NCI-H82 treated with DMSO at 0.1 percent for 48 hours (cell line): ENCODE data around the gene LIPC.

Experiments
- DNase-seq: peaks from one replicate; lab custom pipeline; 2025; ENCODE audit not compliant: unreplicated experiment; lab: John Stamatoyannopoulos, UW

LIPC gene

DNA sequence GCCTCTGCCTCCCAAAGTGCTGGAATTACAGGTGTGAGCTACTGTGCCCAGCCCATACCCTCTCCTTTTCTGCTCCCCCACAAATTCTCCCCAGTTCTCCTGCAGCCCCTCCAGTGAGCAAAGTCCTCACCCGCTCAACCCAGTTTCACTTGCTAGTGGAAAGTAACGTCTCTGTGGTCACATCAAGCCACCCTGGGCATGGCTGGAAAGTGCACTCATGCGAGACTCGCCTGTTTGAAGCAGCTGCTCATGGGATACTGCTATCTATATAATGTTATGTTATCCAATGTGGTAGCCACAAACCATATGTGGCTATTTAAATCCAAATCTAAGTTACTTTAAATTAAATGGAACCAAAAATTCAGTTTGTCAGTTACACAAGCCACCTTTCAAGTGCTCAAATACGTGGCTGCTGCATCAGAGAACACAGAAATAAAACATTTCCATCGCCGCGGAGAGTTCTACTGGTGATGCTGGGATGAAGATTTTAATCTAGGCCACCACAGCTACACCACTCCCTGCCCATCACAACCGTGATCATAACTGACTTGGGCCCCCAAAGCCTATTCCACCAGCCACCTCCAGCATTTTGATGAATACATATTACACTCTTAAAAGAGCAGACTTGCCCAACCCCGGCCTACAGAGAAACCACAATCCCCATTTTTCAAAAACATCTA, 119.4 kb downstream of the LIPC start:
- no peak for DNase-seq

DNA sequence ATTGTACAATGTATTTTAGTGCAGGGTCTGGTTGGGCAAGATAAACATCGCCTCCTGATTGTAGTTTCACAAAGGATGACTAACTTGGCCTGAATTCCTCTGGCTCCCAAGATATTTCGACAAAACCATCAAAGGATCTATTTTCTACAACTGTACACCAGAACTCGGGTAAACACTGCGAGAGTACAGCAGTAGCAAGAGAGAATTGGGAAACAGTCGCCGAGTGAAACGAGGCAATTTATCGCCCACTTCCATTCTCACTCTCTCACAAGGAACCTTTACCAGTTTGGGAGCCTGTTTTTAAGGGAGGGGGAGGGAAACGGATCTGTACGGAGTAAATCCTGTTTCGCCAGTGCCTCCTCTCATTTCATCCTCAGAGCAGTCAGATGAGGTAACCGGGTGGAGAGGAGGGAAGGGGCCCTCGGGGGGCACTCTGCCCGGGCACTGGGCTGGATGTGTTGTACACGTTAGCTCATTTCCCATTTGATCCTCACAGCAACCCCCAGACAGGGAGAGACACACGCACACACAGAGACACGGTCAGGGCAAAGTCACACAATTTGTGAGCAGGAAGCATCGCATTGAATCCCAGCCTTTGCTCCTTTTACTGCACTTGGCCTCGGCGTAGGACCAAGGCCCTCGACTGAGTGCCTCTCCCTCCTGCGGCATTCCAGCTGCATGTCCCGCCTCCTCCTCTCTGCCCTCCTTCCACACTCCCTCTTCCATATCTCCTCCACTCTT, 120.1 kb downstream of the LIPC start:
- DNase-seq = peak; percentile 42

DNA sequence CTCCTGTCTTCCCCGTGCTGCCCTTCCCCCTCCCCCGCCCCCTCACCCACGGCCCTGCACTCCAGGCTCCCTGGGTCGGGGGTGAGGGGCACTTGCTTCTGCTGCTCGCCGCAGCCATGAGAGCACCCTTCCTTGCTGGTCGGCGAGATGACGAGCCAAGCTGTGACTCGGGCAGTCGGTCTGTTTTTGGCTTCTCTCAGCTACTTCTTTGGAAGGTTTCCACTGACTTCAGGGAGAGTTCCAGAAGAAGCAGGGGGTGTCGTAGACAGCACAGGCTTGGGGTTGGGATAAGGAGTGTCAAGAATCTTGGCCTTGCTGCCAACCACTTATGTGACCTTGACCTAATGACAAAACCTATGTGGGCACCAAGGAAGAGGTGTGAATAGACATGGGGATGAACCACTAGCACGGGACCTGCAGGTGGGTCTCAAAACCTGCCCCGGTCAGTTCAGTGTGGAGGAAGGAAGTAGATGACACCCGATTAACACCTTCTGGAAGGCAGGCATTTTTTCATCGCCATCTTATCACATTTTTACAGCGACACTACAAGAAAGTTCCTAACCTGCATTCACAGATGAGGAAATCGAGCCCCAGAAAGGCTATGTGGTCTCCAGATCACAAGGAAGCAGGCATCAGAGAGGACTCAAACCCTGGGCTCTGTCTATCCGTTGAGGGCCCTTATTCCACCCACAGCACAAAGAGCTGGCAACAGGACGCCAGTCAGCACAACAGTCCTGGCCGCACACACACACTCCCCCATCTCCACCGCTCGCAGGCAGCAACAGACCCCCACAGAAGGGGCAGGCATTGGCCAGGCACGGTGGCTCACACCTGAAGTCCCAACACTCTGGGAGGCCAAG, 120.9 kb downstream of the LIPC start:
- no peak for DNase-seq

DNA sequence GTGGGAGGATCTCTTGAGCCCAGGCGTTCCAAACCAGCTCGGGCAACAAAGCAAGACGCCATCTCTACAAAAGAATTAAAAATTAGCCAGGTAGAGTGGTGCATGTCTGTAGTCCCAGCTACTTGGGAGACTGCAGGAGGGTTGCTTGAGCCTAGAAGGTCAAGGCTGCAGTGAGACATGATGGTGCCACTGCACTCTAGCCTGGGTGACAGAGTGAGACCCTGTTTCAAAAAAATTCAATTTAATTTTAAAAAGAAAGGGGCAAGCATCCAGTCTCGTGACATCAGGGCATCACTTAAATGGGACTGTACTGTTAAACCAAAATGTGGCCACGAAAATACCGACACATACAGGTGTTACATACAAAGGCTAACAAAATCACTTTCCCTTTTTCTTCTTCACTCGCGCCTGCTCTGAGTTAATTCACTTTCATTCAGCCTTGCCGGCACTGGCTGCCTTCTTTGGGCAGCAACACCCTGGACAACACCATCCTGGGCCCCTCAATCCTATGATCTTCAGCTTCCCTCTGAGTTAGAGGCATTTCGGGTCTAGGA, 121.7 kb downstream of the LIPC start:
- no peak for DNase-seq

DNA sequence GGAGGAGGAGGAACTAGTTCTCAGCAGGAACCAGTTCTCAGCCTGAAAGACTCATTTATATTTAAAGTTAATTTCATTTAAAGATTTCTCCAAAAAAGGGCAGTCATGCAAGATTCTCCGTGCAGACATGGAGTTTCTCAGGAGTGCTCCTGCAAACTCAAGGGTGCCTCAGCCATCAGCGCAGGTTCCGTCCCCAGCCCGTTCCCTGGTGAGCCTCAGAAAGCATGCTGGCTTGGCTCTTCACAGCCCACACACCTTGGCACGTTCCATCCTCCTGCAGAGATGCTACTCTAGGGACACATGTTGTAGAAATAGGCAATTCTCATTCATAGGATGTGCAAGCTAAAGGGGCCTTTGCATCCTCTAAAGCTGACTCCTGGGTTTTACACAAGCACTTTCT, 123.0 kb downstream of the LIPC start:
- DNase-seq = no peak

DNA sequence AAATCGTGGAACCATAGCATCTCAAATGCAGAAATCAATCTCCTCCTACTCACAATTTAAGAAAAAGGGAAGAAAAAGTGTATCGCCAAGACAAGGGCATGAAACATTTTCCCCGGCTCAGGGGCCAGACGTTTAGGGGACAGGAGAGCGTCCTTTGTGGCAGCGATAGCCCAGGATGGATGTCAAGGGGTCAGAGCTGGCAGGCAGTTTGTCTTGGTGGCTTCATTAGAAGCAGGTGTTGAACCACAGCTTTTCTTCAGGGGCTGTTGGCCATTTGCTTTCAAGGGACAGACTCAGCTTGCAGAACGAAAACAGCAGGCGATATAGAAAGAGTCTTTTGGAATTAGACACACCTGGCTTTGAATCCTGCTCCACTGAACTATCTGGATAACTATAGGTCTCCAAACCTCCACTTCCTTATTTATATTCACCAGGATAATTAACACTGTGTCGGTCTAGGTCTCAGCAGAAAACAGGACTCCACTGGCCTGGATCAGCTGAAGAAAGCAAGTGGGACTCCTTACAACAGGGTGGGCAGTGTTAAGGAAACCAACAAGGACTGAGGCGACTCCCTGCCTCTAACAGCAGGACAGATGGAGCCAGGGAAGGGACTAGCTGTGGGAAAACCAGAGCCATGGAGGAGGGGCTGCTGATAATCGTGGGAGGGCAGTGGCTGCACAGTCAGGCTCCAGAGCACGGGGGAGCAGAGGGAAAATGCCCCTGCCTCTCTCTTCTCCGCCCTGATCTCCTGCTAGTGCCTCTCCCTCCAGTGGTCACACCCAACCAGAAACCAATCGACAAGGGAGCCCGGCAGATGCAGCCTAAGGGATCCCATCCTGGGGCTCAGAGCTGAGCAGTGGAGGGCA, 123.6 kb downstream of the LIPC start:
- peak; percentile 95 for DNase-seq

DNA sequence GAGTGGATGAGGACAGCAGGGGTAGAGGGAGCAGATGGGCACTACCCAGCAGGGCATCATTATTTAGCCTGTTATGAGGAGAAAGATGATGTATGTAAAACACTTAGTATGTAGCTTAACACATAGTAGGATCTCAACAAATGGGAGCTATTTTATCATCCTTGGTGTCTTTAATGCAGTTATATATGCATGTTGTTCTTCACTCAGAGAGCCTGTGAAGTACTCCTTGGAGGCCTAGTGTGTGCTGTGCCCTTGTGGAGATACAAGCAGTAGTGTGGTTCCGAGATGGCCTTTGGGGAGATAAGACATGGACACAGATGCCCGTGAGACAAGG, 124.2 kb downstream of the LIPC start:
- no peak for DNase-seq

DNA sequence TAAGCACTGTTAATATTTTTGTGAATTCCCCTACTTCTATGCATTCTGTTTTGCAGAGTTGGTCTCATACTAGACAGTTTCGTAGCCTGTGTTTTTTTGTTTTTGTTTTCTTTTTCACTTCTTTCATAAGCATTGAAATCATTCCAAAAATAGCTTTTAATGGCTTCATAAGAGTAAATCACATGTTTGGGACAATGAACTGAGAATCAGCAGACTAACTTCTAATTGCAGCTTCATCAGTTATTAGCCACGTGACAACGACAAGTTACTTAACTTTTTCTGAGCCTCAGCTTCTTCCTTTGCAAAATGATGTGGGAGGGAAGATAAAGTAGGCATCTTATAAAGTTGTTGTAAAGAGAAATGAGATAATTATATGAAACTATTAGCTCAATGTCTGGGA, 124.8 kb downstream of the LIPC start:
- no peak for DNase-seq

DNA sequence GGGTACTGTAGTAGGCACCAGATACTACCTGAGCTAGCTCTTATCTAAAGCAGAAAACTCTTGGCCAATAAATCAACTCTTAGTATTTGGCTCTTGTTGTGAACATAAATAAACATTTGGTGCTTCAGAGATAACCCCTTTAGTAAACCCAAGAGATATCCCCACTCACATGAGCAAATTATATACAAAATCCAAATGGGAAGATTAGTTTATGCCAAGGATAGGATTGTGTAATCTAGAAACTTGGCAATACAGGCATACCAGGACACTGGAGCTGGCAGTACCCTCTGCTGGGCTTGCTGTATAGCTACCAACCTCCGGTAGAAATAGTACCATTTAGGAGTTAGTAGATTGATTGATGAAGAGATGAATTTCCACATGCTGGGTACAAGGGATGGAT, 127.0 kb downstream of the LIPC start:
- DNase-seq = no peak

DNA sequence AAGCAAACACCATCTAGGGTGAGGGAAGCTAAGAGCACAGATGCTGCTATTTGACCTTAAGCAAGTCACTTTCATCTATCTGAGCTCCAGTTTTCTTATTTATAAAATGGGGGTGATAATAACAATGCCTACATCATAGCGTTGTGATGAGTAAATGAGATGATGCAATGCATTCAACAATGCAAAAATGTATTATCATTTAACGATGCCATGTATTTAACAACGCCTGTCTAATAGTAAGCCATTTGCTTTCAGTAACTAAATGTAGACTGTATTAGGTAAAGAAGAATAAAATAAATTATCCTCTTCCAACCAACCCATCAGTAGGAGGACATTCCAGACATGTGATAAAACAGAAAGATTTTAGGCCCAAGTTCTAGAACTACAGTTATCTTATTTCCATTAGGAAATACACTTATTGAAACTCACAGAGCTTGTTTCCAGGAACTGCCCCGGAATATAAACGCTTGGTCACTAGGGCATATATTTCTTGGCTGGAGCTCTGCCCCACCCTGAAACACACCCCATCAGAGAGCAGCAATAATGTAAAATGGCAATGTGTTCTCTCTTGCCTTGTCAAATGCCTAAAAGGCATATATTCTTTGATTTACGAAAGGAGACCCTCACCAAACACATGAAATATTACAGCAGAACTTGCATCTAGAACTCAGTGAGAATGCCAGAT, 128.3 kb downstream of the LIPC start:
- DNase-seq = no peak

DNA sequence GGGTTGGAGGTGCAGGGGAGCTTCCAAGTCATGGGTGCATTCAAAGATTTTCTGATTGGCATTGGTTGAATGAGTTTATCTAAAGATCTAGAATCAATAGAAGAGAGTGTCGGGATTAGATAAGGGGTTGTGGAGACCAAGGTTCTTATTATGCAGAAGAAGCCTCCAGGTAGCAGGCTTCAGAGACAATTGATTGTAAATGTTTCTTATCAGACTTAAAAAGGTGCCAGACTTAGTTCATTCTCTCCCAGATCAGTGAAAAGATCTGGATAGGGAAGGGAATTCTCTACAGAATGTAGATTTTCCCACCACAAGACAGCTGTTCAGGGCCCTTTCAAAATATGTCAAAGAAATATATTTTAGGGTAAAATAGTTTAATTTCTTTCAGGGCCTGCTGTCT, 129.5 kb downstream of the LIPC start:
- no peak for DNase-seq

DNA sequence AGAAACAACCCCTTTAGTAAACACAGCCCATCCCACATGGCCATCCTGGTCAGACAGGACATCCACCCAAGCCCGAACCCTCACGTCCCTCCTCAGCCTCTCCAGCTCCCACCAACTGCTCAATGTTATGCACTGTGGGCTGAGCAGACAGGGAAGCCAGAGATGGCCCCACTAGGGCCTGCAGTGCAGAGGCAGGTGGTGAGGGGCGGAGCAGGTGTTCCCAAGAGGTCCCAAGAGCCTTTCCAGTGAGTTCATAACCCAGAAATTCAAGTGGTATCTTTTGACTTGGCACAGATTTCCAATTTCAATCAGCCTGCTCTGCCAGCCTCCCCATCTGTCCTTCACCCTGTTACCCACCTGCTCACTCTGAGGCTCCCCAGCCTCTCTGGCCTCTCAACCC, 130.3 kb downstream of the LIPC start:
- DNase-seq = no peak

DNA sequence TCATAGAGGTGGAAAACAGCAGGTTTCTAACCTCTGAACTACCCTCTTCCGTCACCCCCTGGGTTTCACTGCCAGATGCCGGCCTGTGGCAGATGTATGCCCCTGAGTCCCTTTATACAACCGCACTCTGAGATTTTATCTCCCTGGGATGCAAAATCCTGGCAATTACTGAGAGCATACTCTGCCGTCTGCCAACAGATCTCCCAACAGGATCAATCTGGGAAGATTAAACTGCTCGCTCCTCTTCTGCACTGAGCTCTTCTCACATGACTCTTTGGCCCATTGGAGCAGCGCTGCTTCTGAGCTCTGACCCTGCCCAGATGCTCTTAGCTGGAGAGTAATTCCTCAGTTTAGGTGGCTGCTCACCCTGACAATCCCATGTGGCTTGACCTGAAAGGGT, 133.2 kb downstream of the LIPC start:
- DNase-seq = peak; percentile 80

DNA sequence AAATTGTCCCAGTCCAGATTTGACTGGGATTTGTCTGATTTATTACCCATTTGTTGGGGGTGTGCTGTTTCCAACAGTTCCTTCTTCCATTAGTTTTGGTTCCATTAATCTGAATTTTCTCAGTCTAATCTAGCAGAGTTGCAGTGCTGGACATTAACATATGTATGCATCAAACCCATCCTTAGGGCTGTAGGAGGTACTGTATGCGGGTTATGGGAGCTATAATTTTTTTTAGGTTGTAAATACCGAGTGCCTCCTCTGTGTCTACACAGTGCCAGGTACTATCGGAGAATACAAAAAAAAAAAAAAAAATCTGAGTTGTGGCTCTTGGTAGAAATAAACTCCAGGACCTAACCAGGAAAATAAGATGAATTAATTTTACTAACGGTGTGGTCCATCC, 133.8 kb downstream of the LIPC start:
- no peak for DNase-seq

DNA sequence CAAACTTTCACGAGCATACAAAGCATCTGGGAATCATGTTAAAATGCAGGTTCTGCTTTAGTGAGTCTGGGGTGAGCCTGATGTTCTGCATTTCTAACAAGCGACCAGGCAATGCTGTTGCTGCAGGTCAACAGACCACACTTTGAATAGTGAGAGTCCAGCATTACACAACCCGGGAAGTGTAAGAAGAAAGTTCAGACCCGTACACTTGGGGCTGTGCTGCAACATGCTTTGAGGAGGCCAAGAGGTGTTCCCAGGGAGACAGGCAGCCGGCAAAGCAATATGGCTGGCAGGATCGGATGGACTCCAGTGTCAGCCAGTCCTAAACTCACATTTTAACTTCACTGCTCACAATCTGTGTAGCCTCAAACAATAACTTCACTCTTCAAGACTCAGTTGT, 134.2 kb downstream of the LIPC start:
- no peak for DNase-seq

DNA sequence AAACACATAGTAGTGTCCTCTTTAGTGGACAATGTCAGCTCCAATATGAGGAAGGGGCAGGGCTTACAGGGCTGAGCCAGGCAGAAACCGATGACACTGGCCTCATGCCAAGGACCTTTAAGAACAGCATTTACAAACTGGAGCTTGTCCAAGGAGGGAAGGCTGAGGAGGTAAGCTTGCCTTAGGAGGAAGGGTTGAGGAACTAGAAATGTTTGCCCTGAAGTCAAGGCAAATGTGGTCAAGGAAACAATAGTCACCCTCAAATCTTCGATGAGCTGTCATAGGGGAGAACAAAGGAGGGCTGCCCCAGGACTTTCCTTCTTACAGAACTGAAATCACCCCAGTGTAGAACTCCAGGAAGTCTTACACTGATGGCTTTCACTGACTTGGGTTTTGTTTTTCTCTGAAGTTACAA, 136.4 kb downstream of the LIPC start:
- DNase-seq = peak; percentile 68

DNA sequence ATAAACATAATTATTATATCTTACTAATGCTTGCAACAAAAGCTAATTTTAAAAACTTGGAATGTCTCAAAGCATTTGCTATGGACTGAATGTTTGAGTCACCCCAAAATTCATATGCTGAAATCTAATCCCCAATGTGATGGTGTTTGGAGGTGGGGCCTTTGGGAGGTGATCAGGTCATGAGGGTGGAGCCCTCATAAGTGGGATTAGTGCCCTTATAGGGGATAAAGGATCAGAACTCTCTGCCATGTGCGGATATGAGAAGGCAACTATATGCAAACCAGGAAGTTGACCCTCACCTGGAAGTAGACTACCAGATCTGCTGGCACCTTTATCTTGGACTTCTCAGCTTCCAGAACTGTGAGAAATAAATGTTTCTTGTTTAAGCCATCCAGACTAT, 137.7 kb downstream of the LIPC start:
- DNase-seq = no peak

DNA sequence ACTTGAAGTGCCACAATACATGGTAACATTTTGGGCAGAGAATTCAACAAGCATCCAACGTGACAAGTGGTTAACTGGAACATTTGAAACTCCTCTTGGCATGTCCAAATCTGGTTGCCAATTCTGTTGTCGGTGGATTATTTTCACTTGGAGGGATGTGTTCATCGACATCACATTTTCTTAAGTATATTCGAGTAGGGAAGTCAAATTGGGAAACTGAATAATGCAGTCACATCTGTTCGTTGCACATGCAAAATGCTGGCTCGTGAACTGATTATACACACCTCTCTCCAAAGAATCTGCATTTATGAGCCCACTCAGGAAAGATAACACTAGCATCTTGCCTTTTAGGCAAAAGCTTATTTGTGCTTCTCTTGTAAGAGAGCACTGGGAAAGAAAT, 139.7 kb downstream of the LIPC start:
- DNase-seq = no peak

DNA sequence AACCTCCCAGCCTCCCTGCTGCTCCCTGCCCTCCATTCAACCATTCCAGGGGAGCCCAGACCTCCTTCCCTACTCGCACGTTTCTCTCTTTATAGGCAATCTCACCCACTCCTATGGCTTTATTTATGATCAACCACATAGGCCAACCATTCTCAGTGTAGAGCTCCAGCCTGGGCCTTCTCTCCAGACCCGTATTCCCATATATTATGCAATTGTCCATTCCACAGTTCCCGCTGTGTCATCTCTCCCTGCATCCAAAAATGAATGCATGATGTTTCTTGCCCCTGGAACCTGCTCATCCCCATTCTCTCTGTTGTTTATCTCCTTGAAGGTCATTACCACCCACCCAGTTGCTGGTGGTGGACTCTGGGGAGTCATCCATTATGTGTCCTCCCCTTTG, 140.7 kb downstream of the LIPC start:
- DNase-seq = no peak

DNA sequence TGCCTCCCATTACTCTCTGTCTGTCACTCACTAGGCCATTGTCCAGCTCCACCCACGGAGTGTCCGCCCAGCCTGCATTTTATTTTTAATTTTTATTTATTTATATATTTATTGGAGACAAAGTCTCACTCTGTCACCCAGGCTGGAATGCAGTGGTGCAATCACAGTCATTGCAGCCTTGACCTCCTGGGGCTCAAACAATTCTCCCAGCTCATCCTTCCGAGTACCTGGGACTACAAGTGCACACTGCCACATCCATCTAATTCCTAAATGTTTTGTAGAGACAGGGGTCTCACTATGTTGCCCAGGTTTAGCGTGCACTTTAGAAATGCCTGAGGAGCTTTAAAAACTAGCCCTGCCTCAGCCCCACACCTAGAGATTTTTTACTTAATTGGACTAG, 141.5 kb downstream of the LIPC start:
- DNase-seq = no peak
